Thoracic aorta (tissue), 2 donors: Measurements from ENCODE around the gene GGT7. TPM values are rescaled to one million over a fixed set of nuclear protein-coding genes. Genes with fewer than 3 reads are reported as not detected.

Source experiments
- ATAC-seq: fragments of 150-250 bp; one replicate; pipeline ENCODE4 v1.8.0; 2017; ENCODE audit warnings: low read depth; ENCODE audit not compliant: insufficient number of reproducible peaks, low FRiP score
- DNase-seq: peaks from one replicate; pipeline ENCODE4 v3.0.0-alpha.2; 2020; ENCODE audit warnings: low spot score
- H3K27ac ChIP-seq, 2 donors: fragments of 200-600 bp; sonication (generic); 1 replicate in 1 of 2; 2 replicates in 1 of 2; pipeline ENCODE4 v1.5.1; 2016; ENCODE audit warnings: mild to moderate bottlenecking in 2 of 2, moderate library complexity in 2 of 2
- H3K27me3 ChIP-seq: fragments of 200-600 bp; sonication (generic); replicated peaks from 2 replicates; pipeline ENCODE4 v1.6.0; 2016; ENCODE audit warnings: mild to moderate bottlenecking; ENCODE audit not compliant: insufficient read depth
- H3K36me3 ChIP-seq: fragments of 200-600 bp; sonication (generic); one replicate; pipeline ENCODE4 v1.5.1; 2016
- H3K4me1 ChIP-seq, 2 donors: fragments of 200-600 bp; sonication (generic); 1 replicate in 1 of 2; 2 replicates in 1 of 2; pipeline versions ENCODE4 v1.5.1 to v1.6.0; 2016; ENCODE audit warnings: low read depth in 2 of 2, mild to moderate bottlenecking in 1 of 2; ENCODE audit not compliant: control insufficient read depth in 1 of 2
- H3K4me3 ChIP-seq: fragments of 200-600 bp; sonication (generic); 2 replicates; pipeline ENCODE4 v1.5.1; 2016; ENCODE audit warnings: mild to moderate bottlenecking
- H3K9me3 ChIP-seq: fragments of 200-600 bp; sonication (generic); 2 replicates; pipeline ENCODE4 v1.5.1; 2016
- CTCF ChIP-seq: fragments of 200-600 bp; sonication (generic); IDR thresholded peaks from one replicate; pipeline ENCODE4 v1.5.1; 2019; ENCODE audit warnings: antibody characterized with exemption
- total RNA-seq, 2 donors: library from RNA; depleted of rRNA; stranded (reverse); fragments of >200 nt; gene quantifications; one replicate each; pipeline versions ENCODE4 v1.1.0 to v1.2.3, GENCODE V29; 2016

Gene GGT7
- total RNA-seq, 2 donors from 2014 or later: 22.2 to 41.4 TPM

- no peaks in the 10 kb centered on the region for H3K36me3 ChIP-seq
- no peaks in the 10 kb centered on the region for H3K27me3 ChIP-seq
- DNase-seq (peak; percentile 99), ATAC-seq (peak; percentile 92)
- H3K4me3 ChIP-seq: peak overlapping the region; percentile 95
- no peak for TF ChIP-seq CTCF
- H3K27ac ChIP-seq: peak overlapping the region; percentile 61 to 93
- H3K9me3 ChIP-seq: no peaks in the 10 kb centered on the region
- H3K4me1 ChIP-seq: peaks cover 16 to 66% of the 10 kb centered on the region in 2 donors
Measured at GRCh38 chr20:34875642-34876405, 3.2 kb upstream of the GGT7 start.

GRCh38 chr20:34874094-34874654 lies 1.5 kb upstream of the GGT7 start:
- no peaks in the 10 kb centered on the region for H3K36me3 ChIP-seq
- ATAC-seq (peak; percentile 36), DNase-seq (peak; percentile 70)
- no peaks in the 10 kb centered on the region for H3K27me3 ChIP-seq
- peak; percentile 90 for TF ChIP-seq CTCF
- peak overlapping the region; percentile 55 to 93 for H3K27ac ChIP-seq
- no peak overlapping the region for H3K4me3 ChIP-seq
- no peaks in the 10 kb centered on the region for H3K9me3 ChIP-seq
- H3K4me1 ChIP-seq: peaks cover 16 to 51% of the 10 kb centered on the region in 2 donors

GRCh38 chr20:34873583-34874093 lies 982 bp upstream of the GGT7 start:
- ATAC-seq: no peak
- H3K27me3 ChIP-seq: no peaks in the 10 kb centered on the region
- DNase-seq: no peak
- no peaks in the 10 kb centered on the region for H3K9me3 ChIP-seq
- peaks cover 16 to 50% of the 10 kb centered on the region in 2 donors for H3K4me1 ChIP-seq
- H3K27ac ChIP-seq: peak overlapping the region in 1 of 2 donors; percentile 75
- no peak for TF ChIP-seq CTCF
- H3K36me3 ChIP-seq: no peaks in the 10 kb centered on the region
- peak overlapping the region; percentile 85 for H3K4me3 ChIP-seq

GRCh38 chr20:34871966-34872621 lies 562 bp downstream of the GGT7 start:
- TF ChIP-seq CTCF: no peak
- Histone ChIP-seq H3K4me3 (peak overlapping the region; percentile 85), H3K9me3 (no peaks in the 10 kb centered on the region), H3K27me3 (no peaks in the 10 kb centered on the region), H3K27ac (peak overlapping the region; percentile 69 to 75), H3K36me3 (no peaks in the 10 kb centered on the region), H3K4me1 (peaks cover 8 to 40% of the 10 kb centered on the region in 2 donors)
- no peak for DNase-seq
- ATAC-seq: no peak

- DNase-seq: no peak
- no peaks in the 10 kb centered on the region for H3K36me3 ChIP-seq
- peak overlapping the region; percentile 85 for H3K4me3 ChIP-seq
- TF ChIP-seq CTCF: no peak
- H3K4me1 ChIP-seq: peaks cover 8 to 40% of the 10 kb centered on the region in 2 donors
- H3K9me3 ChIP-seq: no peaks in the 10 kb centered on the region
- no peak for ATAC-seq
- H3K27ac ChIP-seq: peak overlapping the region in 1 of 2 donors; percentile 75
- no peaks in the 10 kb centered on the region for H3K27me3 ChIP-seq
Measured at GRCh38 chr20:34871320-34871926, 1.2 kb downstream of the GGT7 start.
